DMS53 (cell line): ENCODE results near the gene BAHCC1.

Experiments
- DNase-seq: peaks from one replicate; lab custom pipeline; 2025; lab: John Stamatoyannopoulos, UW

Gene BAHCC1

GRCh38 chr17:81461607-81462500 lies 66.6 kb downstream of the BAHCC1 start:
- no peak for DNase-seq

GRCh38 chr17:81462506-81463125 lies 67.4 kb downstream of the BAHCC1 start:
- DNase-seq = no peak

DNA sequence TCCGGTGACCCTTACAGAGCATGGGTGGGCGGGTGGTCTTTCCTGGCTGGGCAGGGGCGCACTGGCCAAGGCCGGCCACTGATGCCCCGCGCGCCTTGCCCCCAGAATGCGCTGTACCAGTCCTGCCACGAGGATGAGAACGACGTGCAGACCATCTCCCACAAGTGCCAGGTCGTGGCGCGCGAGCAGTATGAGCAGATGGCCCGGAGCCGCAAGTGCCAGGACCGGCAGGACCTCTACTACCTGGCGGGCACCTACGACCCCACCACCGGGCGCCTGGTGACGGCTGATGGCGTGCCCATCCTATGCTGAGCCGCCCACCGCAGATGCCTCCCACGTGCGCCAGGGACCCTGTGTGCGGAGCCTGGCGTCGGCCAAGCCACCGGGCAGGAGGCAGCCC lies 68.2 kb downstream of the BAHCC1 start:
- DNase-seq = no peak

DNA sequence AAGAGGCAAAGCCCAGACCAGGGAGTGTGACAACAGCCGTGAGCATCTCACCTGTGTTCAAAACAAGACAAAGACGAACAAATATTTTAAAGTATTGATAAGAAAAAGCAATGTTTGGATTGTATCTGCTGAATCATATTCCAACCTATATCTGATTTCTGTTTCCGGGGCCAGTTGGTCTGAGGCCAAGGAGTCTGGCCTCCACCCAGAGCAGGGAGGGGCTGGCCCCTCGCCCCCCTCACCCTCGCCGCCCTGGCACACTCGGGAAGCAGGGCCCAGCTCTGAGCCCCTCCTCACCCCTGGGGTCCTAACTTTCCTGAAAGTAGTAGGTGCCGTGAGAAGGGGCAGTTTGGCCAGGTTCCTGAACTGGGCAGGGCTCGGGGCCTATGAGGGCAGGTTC lies 69.3 kb downstream of the BAHCC1 start:
- DNase-seq = no peak

- peak; percentile 63 for DNase-seq
These were observed 70.7 kb downstream of the BAHCC1 start for GRCh38 chr17:81465910-81466309.

GRCh38 chr17:81466564-81467472 lies 71.6 kb downstream of the BAHCC1 start:
- no peak for DNase-seq

DNA sequence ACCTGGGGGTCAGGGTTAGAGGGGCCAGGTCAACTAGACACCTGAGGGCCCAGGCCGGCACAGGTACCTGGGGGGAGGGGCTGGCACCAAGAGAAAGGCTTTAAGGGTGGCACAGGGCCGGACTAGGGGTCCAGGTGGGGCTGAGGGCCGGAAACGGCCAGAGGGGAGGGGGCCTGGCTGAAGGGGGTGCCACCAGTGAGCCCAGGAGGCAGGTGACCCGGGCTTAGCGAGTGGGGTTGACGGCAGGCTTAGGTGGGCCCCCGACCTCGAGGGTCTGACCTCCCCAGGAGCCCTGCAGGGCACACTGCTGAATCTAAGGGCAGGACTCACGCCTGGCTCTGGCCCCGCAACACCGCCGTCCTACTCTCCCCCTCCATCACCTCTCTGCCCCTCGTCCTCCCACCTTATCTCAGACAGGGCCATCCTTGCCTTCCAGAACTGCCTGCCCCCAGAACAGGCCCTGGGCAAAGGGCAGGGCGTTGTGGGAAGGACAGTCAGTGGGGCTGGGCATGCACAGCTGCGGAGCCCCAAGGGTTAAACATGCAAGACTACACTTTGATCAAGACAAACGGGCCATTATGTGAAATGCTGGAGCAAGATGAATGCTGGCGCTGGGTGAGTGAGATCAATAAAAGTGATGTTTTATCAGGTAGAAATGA lies 73.0 kb downstream of the BAHCC1 start:
- DNase-seq = no peak

GRCh38 chr17:81468770-81469121 lies 73.5 kb downstream of the BAHCC1 start:
- no peak for DNase-seq

DNA sequence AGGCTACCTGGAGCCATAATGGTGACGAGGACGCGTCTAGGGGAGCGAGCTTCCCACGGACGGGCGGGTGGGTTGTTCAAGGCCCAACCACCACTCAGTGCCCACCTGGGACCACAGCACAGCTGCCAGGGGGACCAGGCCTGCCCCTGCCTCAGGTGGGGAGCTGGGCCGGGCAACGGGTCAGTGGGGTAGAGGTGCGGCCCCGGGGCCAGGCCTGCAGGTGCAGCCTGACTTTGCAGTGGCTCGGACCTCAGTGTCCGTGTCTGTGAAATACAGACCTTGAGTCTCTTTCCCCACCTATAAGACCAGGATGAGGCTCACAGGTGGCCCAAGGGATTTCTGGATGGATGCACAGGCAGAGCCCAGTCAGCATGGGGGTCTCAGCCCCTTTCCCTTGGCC lies 74.0 kb downstream of the BAHCC1 start:
- DNase-seq = no peak

GRCh38 chr17:81470270-81470943 lies 75.2 kb downstream of the BAHCC1 start:
- DNase-seq = no peak

DNA sequence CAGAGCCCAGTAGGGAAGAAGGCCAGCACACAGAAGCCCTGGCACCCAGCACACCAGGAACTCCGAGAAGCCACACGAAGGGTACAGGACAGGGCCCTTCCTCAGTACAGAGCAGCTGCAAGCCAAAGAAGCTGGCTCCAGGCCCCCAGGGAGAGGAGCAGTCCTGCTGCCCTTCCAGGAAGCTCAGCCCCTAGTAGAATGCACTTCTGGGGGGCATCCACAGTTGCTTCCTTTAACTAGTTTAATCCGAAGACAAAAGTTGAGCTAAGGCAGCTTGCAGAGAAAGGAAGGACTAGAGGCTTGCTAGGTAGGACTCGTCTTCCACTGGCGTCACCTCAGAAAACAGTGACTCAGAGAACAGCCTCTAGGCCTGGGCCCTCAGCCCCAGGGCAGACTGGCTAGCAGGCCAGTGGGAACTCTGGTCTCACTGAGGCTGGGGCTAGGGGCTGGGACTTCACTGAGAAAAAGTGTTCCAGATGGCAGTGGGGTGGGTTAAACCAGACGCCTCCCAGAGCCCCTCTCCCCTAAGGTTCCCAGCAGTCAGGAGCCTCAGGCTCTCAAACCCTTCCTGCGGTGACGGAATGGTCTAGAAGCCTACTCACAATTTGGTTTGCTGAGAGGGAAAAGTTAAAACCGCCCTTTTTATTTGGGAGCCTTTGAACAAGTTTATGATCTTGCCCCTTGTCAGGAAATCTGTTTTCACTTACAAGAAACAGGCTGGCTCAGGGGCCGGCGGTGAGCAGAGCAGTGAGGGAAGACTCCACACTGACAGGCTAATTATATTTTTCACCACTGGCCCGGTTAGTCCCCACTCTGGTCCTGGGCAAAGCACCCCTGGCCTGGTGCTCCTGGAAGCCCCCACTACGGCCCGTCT lies 75.9 kb downstream of the BAHCC1 start:
- no peak for DNase-seq

DNA sequence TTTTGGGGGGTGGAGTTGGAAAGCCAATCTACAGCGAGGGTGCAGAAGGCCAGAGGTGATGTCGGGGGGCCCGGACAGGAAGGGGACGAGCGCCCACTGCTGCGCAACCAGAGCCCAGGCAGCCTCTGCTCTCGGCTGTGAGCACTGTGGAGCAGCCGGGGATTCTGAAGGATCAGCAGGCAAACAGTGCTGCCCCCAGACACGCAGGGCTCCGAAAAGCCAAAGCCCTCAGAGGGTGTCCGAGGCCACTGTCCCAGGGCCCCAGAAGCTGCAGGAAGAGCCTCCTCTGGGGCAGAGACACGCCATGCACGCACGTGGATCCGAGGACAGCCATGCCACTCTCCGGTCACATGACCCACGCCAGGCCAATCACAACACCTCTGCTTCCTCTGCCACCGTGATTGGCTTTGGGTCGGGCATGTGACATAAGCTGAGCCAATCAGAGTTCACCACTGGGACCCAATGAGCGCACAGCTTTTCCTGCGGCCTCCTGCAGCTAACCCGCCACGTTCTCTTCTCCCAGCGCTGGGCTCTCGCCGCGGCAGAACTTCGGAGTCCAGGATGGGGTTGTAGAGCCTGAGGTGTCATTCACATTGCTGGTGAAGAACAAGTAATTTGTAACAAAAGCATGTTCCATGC lies 76.7 kb downstream of the BAHCC1 start:
- DNase-seq = peak; percentile 36

GRCh38 chr17:81473019-81473418 lies 77.8 kb downstream of the BAHCC1 start:
- DNase-seq = no peak

DNA sequence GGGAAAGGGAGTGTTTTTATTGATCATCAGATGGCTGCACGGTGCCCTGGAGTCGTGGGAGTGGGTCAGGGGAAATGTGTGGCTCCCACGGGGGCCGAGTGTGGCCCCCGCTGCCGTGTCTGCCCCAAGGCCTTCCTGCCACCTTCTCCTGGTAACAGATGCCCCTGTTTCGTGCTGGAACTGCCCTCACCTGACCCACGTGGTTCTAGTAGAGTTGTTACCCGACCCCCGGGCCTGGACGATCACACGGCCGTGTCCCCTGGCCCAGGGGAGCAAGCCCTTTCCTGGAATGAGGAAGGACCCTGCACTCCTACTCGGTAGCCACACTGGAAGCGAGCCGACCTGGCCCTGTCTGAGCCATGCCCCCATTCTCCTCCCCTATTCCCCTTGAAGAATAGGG lies 79.7 kb downstream of the BAHCC1 start:
- DNase-seq = no peak

DNA sequence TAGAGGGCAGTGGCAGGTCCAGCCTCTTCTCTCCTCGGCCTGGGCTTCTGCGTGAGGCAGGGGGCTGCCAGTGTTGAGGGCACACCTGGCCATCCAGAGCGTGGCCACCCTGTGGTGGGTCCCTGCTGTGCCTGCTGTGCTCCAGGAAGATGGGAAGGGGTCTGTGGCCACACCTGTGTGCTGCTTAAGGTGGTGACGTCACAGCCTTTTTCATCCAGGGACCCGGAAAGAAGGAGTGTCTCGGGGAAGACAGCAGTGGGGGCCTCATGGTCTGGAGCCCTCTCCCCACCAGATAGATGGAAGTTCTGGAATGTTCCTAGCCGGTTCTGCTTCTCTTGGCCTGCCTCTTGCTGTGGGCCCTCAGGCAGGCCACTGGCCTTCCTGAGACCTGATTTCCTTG lies 80.8 kb downstream of the BAHCC1 start:
- no peak for DNase-seq

GRCh38 chr17:81476635-81477034 lies 81.4 kb downstream of the BAHCC1 start:
- DNase-seq = no peak

GRCh38 chr17:81477173-81477572 lies 81.9 kb downstream of the BAHCC1 start:
- no peak for DNase-seq

DNA sequence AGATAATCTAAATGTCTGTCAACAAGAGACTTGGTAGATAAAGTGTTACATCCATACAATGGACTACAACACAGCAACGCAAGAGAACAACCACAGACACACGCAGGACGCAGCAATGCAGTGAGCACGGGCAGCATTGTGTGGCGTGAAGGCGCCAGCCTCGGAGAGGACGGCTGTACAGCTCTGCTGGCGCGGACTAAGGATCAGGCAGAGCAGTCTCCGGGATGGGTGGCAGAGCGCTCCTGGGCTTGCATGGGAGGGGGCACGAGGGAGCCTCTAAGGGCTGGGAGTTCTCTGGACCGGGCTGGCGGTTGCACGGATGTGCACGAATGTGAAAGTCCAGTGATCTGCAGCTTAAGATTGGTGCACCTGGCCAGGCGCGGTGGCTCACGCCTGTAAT lies 82.9 kb downstream of the BAHCC1 start:
- DNase-seq = no peak

- DNase-seq = no peak
These were observed 84.2 kb downstream of the BAHCC1 start for GRCh38 chr17:81479175-81480071.
